Lung (tissue), 12 donors: ENCODE data around the gene SPEF1. TPM values are rescaled to one million over a fixed set of nuclear protein-coding genes. Genes with fewer than 3 reads are reported as not detected.

Source experiments
- ATAC-seq: fragments of 200-7000 bp; cut with Tn5 transposase; one replicate; pipeline ENCODE4 v1.9.1; 2020; ENCODE audit warnings: moderate number of reproducible peaks; ENCODE audit not compliant: insufficient read depth, low FRiP score
- DNase-seq, 3 donors: peaks; one replicate each; pipeline ENCODE4 v3.0.0-alpha.2; 2013 to 2017
- H3K27ac ChIP-seq, 2 donors: one replicate each; pipeline ENCODE4 v1.5.1; 2013; ENCODE audit warnings: mild to moderate bottlenecking in 2 of 2, moderate library complexity in 2 of 2, control low read depth in 1 of 2, inconsistent platforms in 1 of 2, low read depth in 1 of 2, low read length in 1 of 2
- H3K27me3 ChIP-seq, 3 donors: one replicate each; pipeline ENCODE4 v1.5.1; 2013; ENCODE audit warnings: low read length in 2 of 3; ENCODE audit not compliant: control insufficient read depth in 3 of 3, insufficient read depth in 3 of 3
- H3K36me3 ChIP-seq, 4 donors: one replicate each; pipeline ENCODE4 v1.5.1; 2013; ENCODE audit warnings: low read length in 4 of 4, mild to moderate bottlenecking in 1 of 4, moderate library complexity in 1 of 4; ENCODE audit not compliant: control insufficient read depth in 4 of 4, insufficient read depth in 4 of 4
- H3K4me1 ChIP-seq, 5 donors: one replicate each; pipeline ENCODE4 v1.5.1; 2013; ENCODE audit warnings: low read length in 5 of 5, mild to moderate bottlenecking in 2 of 5, moderate library complexity in 1 of 5; ENCODE audit not compliant: control insufficient read depth in 5 of 5, insufficient read depth in 5 of 5
- H3K4me3 ChIP-seq: one replicate; pipeline ENCODE4 v1.5.1; 2013; ENCODE audit warnings: mild to moderate bottlenecking, control low read depth, moderate library complexity
- H3K9ac ChIP-seq, 2 donors: one replicate each; pipeline ENCODE4 v1.5.1; 2013; ENCODE audit warnings: low read length in 2 of 2, control low read depth in 1 of 2; ENCODE audit not compliant: insufficient read depth in 1 of 2
- H3K9me3 ChIP-seq, 4 donors: one replicate each; pipeline ENCODE4 v1.5.1; 2013; ENCODE audit warnings: low read length in 3 of 4, mild to moderate bottlenecking in 1 of 4, moderate library complexity in 1 of 4; ENCODE audit not compliant: control insufficient read depth in 4 of 4, insufficient read depth in 3 of 4
- CTCF ChIP-seq: IDR thresholded peaks from 2 replicates; pipeline ENCODE4 v1.5.1; 2012; ENCODE audit warnings: mild to moderate bottlenecking; ENCODE audit errors: control extremely low read depth, extremely low read depth
- WGBS, 2 donors: extraction: QIAGEN DNeasy Blood & Tissue Kit; methylation state at CpG; one replicate each; pipeline ENCODE4 v1.1.7; 2013; 5-methylcytosine and 5-hydroxymethylcytosine counted together
- polyA plus RNA-seq, 2 donors: library from polyadenylated mRNA; stranded (reverse); fragments of 200-250 nt; gene quantifications; one replicate each; pipeline ENCODE4 v1.2.1, GENCODE V29; 2013
- total RNA-seq, 2 donors: library from RNA; depleted of rRNA in 1 of 2; stranded (reverse); fragments of >200 nt in 1 of 2; gene quantifications; one replicate each; pipeline ENCODE4 v1.2.1, GENCODE V29; 2014 to 2021
- donor health status: control.
- donor health status: control.
- donor health status: Bipolar disorder and iron deficiency.
- donor health status: healthy.
- donor health status: DM: yes; HTN: yes; CAD: no.

SPEF1 gene
- total and polyA plus RNA-seq, 4 donors = 9.6 to 15.5 (median 11.8) TPM

GRCh38 chr20:3729811-3730540, 51.3 kb downstream of the SPEF1 start:
- DNase-seq (no peak), ATAC-seq (no peak)
- Histone ChIP-seq H3K27me3 (peaks cover 0 to 7% (median 0%) of the 10 kb centered on the region in 3 donors), H3K9me3 (no peaks in the 10 kb centered on the region), H3K27ac (peak overlapping the region in 1 of 2 donors; percentile 64), H3K4me1 (peaks cover 0 to 31% (median 10%) of the 10 kb centered on the region in 5 donors), H3K9ac (no peak overlapping the region), H3K4me3 (no peak overlapping the region), H3K36me3 (no peaks in the 10 kb centered on the region)
- 63 to 68% methylated on average over 8 of the region's 8 CpGs for WGBS, 2 donors
- no peak for TF ChIP-seq CTCF

- Histone ChIP-seq H3K9me3 (no peaks in the 10 kb centered on the region), H3K27me3 (peaks cover 0 to 7% (median 0%) of the 10 kb centered on the region in 3 donors), H3K27ac (peak overlapping the region in 1 of 2 donors; percentile 64), H3K9ac (no peak overlapping the region), H3K4me3 (no peak overlapping the region), H3K36me3 (no peaks in the 10 kb centered on the region), H3K4me1 (peaks cover 0 to 29% (median 10%) of the 10 kb centered on the region in 5 donors)
- TF ChIP-seq CTCF = no peak
- ATAC-seq = no peak
- WGBS, 2 donors = 90 to 98% methylated on average over 6 of the region's 6 CpGs
- no peak for DNase-seq
These were observed 51.9 kb downstream of the SPEF1 start for GRCh38 chr20:3729378-3729777.

- WGBS, 2 donors = 70 to 94% methylated on average over 3 of the region's 3 CpGs
- H3K9ac ChIP-seq = no peak overlapping the region
- no peak overlapping the region for H3K4me3 ChIP-seq
- no peaks in the 10 kb centered on the region for H3K9me3 ChIP-seq
- no peak for DNase-seq
- no peak for ATAC-seq
- H3K36me3 ChIP-seq = no peaks in the 10 kb centered on the region
- peak overlapping the region in 1 of 2 donors; percentile 64 for H3K27ac ChIP-seq
- no peak for TF ChIP-seq CTCF
- H3K4me1 ChIP-seq = peaks cover 0 to 25% (median 10%) of the 10 kb centered on the region in 5 donors
- H3K27me3 ChIP-seq = peaks cover 0 to 7% (median 0%) of the 10 kb centered on the region in 3 donors
These were observed 52.4 kb downstream of the SPEF1 start for GRCh38 chr20:3728876-3729275.
